Mammary epithelial cell (primary cell): ENCODE results near the gene GALNT10.

ENCODE experiments used
- EZH2 ChIP-seq: IDR thresholded peaks from 2 replicates; pipeline ENCODE4 v1.6.1; 2012; ENCODE audit warnings: low read length, inconsistent platforms, borderline replicate concordance
- TF ChIP-seq, protein P1 (sequence below), 2 donors: IDR thresholded peaks in 1 of 2; conservative IDR thresholded peaks in 1 of 2; 2 replicates each; pipeline ENCODE4 v1.5.1; 2011 to 2012; ENCODE audit warnings: inconsistent platforms in 2 of 2, low read length in 2 of 2, mild to moderate bottlenecking in 2 of 2, control low read depth in 1 of 2, low read depth in 1 of 2; ENCODE audit not compliant: insufficient read depth in 1 of 2; ENCODE audit errors: extremely low read depth in 1 of 2

DNA sequence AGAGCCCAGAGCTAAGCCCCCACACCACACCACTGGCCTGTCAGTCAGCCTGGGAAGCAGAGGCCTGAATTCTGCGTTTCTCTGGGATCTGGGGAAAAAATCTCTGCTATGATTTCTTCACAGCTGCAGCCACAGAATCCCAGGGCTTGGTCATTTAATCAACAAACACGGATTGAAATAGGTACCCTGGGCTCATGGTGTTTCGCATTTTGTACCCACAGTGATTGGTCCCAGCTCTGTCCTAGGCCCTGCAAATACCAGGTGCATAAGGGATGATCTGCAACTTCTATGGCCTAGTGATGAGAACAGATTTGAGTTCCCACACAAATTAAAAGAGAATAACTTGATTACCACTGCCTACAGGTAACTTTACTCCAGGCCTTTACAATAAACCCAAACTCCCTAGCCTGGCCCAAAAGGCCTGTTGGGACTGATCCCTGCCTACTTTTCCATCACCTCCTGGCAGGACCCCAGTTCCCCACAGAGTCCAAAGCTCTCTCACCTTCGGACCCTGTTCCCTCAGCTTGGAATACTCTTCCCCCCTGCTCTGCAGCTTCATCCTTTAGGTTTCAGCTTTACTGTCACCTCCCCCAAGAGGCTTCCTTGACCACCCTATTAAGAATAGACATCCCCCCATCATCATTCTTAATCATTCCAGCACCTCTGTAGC lies 240.6 kb downstream of the GALNT10 start:
- TF ChIP-seq, protein P1, sequence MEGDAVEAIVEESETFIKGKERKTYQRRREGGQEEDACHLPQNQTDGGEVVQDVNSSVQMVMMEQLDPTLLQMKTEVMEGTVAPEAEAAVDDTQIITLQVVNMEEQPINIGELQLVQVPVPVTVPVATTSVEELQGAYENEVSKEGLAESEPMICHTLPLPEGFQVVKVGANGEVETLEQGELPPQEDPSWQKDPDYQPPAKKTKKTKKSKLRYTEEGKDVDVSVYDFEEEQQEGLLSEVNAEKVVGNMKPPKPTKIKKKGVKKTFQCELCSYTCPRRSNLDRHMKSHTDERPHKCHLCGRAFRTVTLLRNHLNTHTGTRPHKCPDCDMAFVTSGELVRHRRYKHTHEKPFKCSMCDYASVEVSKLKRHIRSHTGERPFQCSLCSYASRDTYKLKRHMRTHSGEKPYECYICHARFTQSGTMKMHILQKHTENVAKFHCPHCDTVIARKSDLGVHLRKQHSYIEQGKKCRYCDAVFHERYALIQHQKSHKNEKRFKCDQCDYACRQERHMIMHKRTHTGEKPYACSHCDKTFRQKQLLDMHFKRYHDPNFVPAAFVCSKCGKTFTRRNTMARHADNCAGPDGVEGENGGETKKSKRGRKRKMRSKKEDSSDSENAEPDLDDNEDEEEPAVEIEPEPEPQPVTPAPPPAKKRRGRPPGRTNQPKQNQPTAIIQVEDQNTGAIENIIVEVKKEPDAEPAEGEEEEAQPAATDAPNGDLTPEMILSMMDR (conservative IDR thresholded peaks at IDR 0.05 in 1 of 2, IDR thresholded peaks at IDR 0.05 in 1 of 2; ENCODE audit: extremely low read depth in 1 of 2, insufficient read depth in 1 of 2, low read depth in 1 of 2, low read length in 2 of 2), result no peak
- TF ChIP-seq EZH2, result no peak
